Heart left ventricle (tissue), 16 donors: ENCODE results near the gene SLFN12. TPM values are rescaled to one million over a fixed set of nuclear protein-coding genes. Genes with fewer than 3 reads are reported as not detected.

Experiments
- ATAC-seq, 4 donors: fragments of 200-7000 bp; cut with Tn5 transposase; one replicate each; pipeline ENCODE4 v1.9.1; 2020 to 2022; ENCODE audit warnings: moderate library complexity in 4 of 4, mild to moderate bottlenecking in 3 of 4, moderate number of reproducible peaks in 1 of 4
- DNase-seq, 5 donors: peaks; one replicate each; pipeline ENCODE4 v3.0.0-alpha.2; 2020
- H3K27ac ChIP-seq, 12 donors: fragments of 200-600 bp; sonication (generic) in 4 of 12; one replicate each; pipeline versions ENCODE4 v1.5.0 to v1.8.0; 2016 to 2022; ENCODE audit warnings: mild to moderate bottlenecking in 2 of 12
- H3K27me3 ChIP-seq, 9 donors: fragments of 200-600 bp; sonication (generic) in 2 of 9; one replicate each; pipeline versions ENCODE4 v1.5.1 to v1.8.0; 2016 to 2022; ENCODE audit warnings: mild to moderate bottlenecking in 3 of 9
- H3K36me3 ChIP-seq, 9 donors: fragments of 200-600 bp; sonication (generic) in 2 of 9; one replicate each; pipeline versions ENCODE4 v1.5.0 to v1.8.0; 2018 to 2022; ENCODE audit warnings: mild to moderate bottlenecking in 2 of 9
- H3K4me1 ChIP-seq, 12 donors: fragments of 200-600 bp; sonication (generic) in 4 of 12; one replicate each; pipeline versions ENCODE4 v1.5.0 to v1.8.0; 2016 to 2022; ENCODE audit warnings: mild to moderate bottlenecking in 3 of 12
- H3K4me3 ChIP-seq, 12 donors: fragments of 200-600 bp; sonication (generic) in 4 of 12; one replicate each; pipeline versions ENCODE4 v1.5.0 to v1.8.0; 2017 to 2022; ENCODE audit warnings: mild to moderate bottlenecking in 9 of 12, moderate library complexity in 4 of 12
- H3K9me3 ChIP-seq, 12 donors: fragments of 200-600 bp; sonication (generic) in 4 of 12; one replicate each; pipeline versions ENCODE4 v1.5.0 to v1.8.0; 2016 to 2022; ENCODE audit warnings: mild to moderate bottlenecking in 1 of 12
- POLR2A ChIP-seq, 2 donors: fragments of 450-650 bp; IDR thresholded peaks; one replicate each; pipeline ENCODE4 v1.6.1; 2017; ENCODE audit warnings: antibody characterized with exemption in 2 of 2, mild to moderate bottlenecking in 2 of 2, moderate library complexity in 2 of 2
- WGBS, 4 donors: extraction: QIAGEN DNeasy Blood & Tissue Kit in 2 of 4; methylation state at CpG; one replicate each; pipeline versions ENCODE4 v1.1.5 to v1.1.7; 2013 to 2018; 5-methylcytosine and 5-hydroxymethylcytosine counted together
- intact Hi-C, 10 donors: fragments of 100-400 bp; cut with DNase I; formaldehyde crosslinking; loops; one replicate each; pipeline versions ENCODE4 v1.11.1 to v1.14.2; 2022
- long read RNA-seq, 3 donors: library from polyadenylated mRNA; unstranded; transcript quantifications; one replicate each; pipeline ENCODE4 v2.0.0, GENCODE V29; 2020 to 2021
- polyA plus RNA-seq, 2 donors: library from polyadenylated mRNA; stranded (reverse); fragments of 200-250 nt; gene quantifications; one replicate each; pipeline ENCODE4 v1.2.3, GENCODE V29; 2013
- total RNA-seq, 9 donors: library from RNA; depleted of rRNA in 2 of 9; stranded (reverse); fragments of >200 nt in 2 of 9; fragmentation: NEBNext Ultra II Directional in 3 of 9; extraction: Animal tissue kit (Norgen Biotek cat#: 25700) in 3 of 9; gene quantifications; one replicate each; pipeline versions ENCODE4 v1.1.0 to v1.2.4, GENCODE V29; 2016 to 2023
- TF ChIP-seq, protein P1 (sequence below), 12 donors: fragments of 200-600 bp; sonication (generic) in 4 of 12; IDR thresholded peaks; one replicate each; pipeline versions ENCODE4 v1.5.0 to v1.8.0; 2018 to 2022; ENCODE audit warnings: antibody characterized with exemption in 12 of 12, mild to moderate bottlenecking in 5 of 12
- donor health status: ischemic (EF 13 %, LVEDD 7.1; RV severe dilation, severe dysfunction).
- donor health status: healthy with polysubstance abuse.
- donor health status: DM: no; HTN: yes; CAD: no.
- donor health status: DM: no; HTN: no; CAD: no.
- donor health status: ischemic (EF 25% LVEDD 6.9; RV normal size, moderate dysfunction).
- donor health status: ischemic (EF 25% LVEDD 5.7; RV mildly dilated, moderate dysfunction).
- donor health status: healthy.
- donor health status: DM: yes; HTN: yes; CAD: no.
- donor health status: ischemic (EF 35%, LVEDD 5.7; RV mildly dilated, moderate dysfunction).
- donor health status: nonischemic (EF 11% LVEDD 7.7; RV severe dilation, severe dysfunction).
- donor health status: DM: yes; HTN: yes; CAD: no.
- donor health status: PGD.
- donor health status: ischemic (EF 29% LVEDD 5.4; RV normal size, mild dysfunction).
- donor health status: nonischemic (EF 23%, LVEDD 6.1; RV moderate dilation, normal function).

Gene SLFN12
- total RNA-seq (10 to 100 TPM in 1 of 9 donors, 1 to 10 TPM in 8; 3.3 to 10.0 (median 4.5) TPM), polyA plus RNA-seq (1 to 10 TPM; 1.7 to 2.8 TPM)
- long read RNA-seq, donor 1, partial matches to known transcripts: 0 of 1 reads
- long read RNA-seq, donor 1, other reads (novel, unspliced or antisense): 1 of 1 reads
- long read RNA-seq, donor 2, partial matches to known transcripts: 1 of 4 reads
- long read RNA-seq, donor 2, other reads (novel, unspliced or antisense): 1 of 4 reads
- long read RNA-seq, donor 3, partial matches to known transcripts: 0 of 1 reads
- long read RNA-seq, donor 3, other reads (novel, unspliced or antisense): 0 of 1 reads

DNA sequence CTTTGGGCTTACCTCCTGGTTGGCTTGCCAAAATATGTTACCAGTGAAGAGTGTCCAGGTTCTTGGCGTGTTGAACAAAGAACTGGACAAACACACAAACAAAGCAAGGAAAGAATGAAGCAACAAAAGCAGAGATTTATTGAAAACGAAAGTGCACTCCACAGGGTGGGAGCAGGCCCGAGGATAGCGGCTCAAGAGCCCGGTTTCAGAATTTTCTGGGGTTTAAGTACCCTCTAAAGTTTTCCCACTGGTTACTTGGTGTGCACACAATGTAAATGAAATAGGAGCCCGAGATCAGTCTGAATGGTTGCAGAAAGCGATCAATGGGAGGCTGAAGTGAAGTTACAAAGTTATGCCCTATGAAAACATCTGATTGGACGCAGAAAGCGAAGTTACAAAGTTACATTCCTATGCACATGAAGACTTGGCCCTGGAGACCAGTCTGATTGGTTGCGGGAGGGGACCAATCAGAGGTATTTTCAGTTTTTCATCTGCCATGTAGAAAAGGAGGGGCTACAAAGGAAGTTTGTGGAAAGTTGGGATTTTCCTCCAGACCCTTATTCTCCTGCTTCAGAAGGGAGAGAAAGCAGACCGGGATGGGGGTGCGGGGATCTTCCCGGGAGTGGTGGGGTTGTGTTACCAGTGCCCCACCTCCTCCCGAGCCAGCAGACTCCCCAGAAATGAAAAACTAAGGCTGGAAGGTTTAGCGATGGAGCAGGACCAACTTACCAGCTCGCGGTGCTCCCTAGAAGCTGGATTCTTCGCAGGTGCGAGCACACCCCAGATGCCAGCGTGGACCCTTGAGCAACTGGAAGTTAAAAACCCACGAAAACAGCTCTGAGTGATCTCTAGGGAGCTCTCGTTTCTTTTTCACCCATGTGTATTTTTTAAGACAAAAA lies at the start of gene SLFN12:
Gene SLFN12, minus strand, starts transcription at position 325 of the 899 bp plus-strand sequence. CDS start 9,472 bp downstream, outside the sequence.
- peak in 4 of 5 donors; percentile 61 to 74 (median 68) for DNase-seq
- intact Hi-C loops: loop anchor here in 7 of 10 donors (1.0 to 10.0 kb wide), 15 partner anchors 52 to 190 kb away; partner anchors contain the start of genes SLFN12L (in 4 of the 7), SLFN11 (in 3 of the 7) and SLFN5 (in 1 of the 7)

DNA sequence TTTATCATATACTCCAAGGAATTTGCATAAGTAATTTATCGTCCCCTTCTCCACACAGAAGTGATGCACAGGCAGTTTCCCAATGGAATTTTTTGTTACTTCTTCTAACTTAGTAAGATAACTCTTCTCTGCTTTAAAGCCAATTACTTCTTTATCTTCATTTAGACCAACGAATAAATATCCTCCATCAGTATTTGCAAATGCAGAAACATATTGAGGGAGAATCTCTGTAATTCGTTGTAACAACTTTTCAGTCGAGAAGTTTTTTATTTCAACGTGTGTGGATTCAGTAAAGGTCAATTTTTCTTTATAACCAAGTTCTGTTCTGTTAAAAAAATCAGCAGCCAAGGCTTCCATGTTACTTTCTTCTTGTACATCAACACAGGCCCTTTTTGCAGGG lies 47.0 kb upstream of the SLFN12 start:
- Histone ChIP-seq H3K4me1 (no peaks in the 10 kb centered on the region), H3K27me3 (peaks cover 0 to 28% (median 4%) of the 10 kb centered on the region in 9 donors), H3K9me3 (peaks cover 0 to 10% (median 2%) of the 10 kb centered on the region in 12 donors), H3K4me3 (no peak overlapping the region), H3K27ac (no peak overlapping the region), H3K36me3 (peaks cover 0 to 9% (median 0%) of the 10 kb centered on the region in 9 donors)
- ATAC-seq: no peak
- DNase-seq: no peak
- TF ChIP-seq POLR2A (IDR thresholded peaks at IDR 0.05): no peak
- TF ChIP-seq, protein P1, sequence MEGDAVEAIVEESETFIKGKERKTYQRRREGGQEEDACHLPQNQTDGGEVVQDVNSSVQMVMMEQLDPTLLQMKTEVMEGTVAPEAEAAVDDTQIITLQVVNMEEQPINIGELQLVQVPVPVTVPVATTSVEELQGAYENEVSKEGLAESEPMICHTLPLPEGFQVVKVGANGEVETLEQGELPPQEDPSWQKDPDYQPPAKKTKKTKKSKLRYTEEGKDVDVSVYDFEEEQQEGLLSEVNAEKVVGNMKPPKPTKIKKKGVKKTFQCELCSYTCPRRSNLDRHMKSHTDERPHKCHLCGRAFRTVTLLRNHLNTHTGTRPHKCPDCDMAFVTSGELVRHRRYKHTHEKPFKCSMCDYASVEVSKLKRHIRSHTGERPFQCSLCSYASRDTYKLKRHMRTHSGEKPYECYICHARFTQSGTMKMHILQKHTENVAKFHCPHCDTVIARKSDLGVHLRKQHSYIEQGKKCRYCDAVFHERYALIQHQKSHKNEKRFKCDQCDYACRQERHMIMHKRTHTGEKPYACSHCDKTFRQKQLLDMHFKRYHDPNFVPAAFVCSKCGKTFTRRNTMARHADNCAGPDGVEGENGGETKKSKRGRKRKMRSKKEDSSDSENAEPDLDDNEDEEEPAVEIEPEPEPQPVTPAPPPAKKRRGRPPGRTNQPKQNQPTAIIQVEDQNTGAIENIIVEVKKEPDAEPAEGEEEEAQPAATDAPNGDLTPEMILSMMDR (IDR thresholded peaks at IDR 0.05): no peak
- WGBS, 4 donors: 65 to 77% (median 69%) methylated on average over 5 of the region's 5 CpGs
- intact Hi-C loops: no loop called here

More for the DNA sequence above, at the start of gene SLFN12:
- peak in 1 of 2 donors; percentile 51 for TF ChIP-seq POLR2A (IDR thresholded peaks at IDR 0.05)
- TF ChIP-seq, protein P1 (IDR thresholded peaks at IDR 0.05): no peak
- peaks cover 0 to 42% (median 19%) of the 10 kb centered on the region in 12 donors for H3K4me1 ChIP-seq
- H3K9me3 ChIP-seq: no peaks in the 10 kb centered on the region
- peak within 1 kb of the TSS; percentile 86 to 97 (median 93) for H3K27ac ChIP-seq
- peaks cover 0 to 11% (median 0%) of the 10 kb centered on the region in 9 donors for H3K36me3 ChIP-seq
- no peaks in the 10 kb centered on the region for H3K27me3 ChIP-seq
- WGBS, 4 donors: 9 to 24% (median 20%) methylated on average over 22 of the region's 22 CpGs
- ATAC-seq: peak; percentile 70 to 93 (median 89)
- peak within 1 kb of the TSS; percentile 49 to 81 (median 68) for H3K4me3 ChIP-seq

GRCh38 chr17:35477248-35477647 lies 44.9 kb upstream of the SLFN12 start:
- H3K27me3 ChIP-seq: peaks cover 0 to 24% (median 4%) of the 10 kb centered on the region in 9 donors
- ATAC-seq: no peak
- no peak for TF ChIP-seq POLR2A (IDR thresholded peaks at IDR 0.05)
- TF ChIP-seq, protein P1 (IDR thresholded peaks at IDR 0.05): no peak
- no peaks in the 10 kb centered on the region for H3K4me1 ChIP-seq
- no peak overlapping the region for H3K4me3 ChIP-seq
- DNase-seq: no peak
- 60 to 74% (median 70%) methylated on average over 5 of the region's 5 CpGs for WGBS, 4 donors
- intact Hi-C loops: no loop called here
- peaks cover 0 to 9% (median 0%) of the 10 kb centered on the region in 9 donors for H3K36me3 ChIP-seq
- no peak overlapping the region for H3K27ac ChIP-seq
- H3K9me3 ChIP-seq: peaks cover 0 to 7% (median 0%) of the 10 kb centered on the region in 12 donors
